ENCODE data around the gene DPY19L3.
A peak's percentile ranks its signal among the peaks of the same experiment; 100 is the strongest.

The DPY19L3 gene

GRCh38 chr19:32396046-32396652 lies 9.4 kb upstream of the DPY19L3 start:
- DNase-seq, result no peak

GRCh38 chr19:32397671-32398101 lies 7.9 kb upstream of the DPY19L3 start:
- no peak for DNase-seq

- no peak for DNase-seq
Observed at GRCh38 chr19:32401992-32402391, 3.6 kb upstream of the DPY19L3 start.

- no peak for DNase-seq
Observed at GRCh38 chr19:32403291-32403995, 2.1 kb upstream of the DPY19L3 start.

GRCh38 chr19:32404213-32404932 lies 1.2 kb upstream of the DPY19L3 start:
- no peak for DNase-seq

GRCh38 chr19:32404933-32405430 lies 588 bp upstream of the DPY19L3 start:
- DNase-seq, result peak in 1 of 2 experiments; percentile 53

- DNase-seq, result peak in 1 of 2 experiments; percentile 9
Observed at GRCh38 chr19:32406161-32407003, 812 bp downstream of the DPY19L3 start.

GRCh38 chr19:32407004-32407992 lies 1.7 kb downstream of the DPY19L3 start:
- no peak for DNase-seq

- no peak for DNase-seq
Observed at GRCh38 chr19:32415246-32415645, 9.7 kb downstream of the DPY19L3 start.

GRCh38 chr19:32415669-32416068 lies 10.1 kb downstream of the DPY19L3 start:
- DNase-seq, result no peak

- no peak for DNase-seq
Observed at GRCh38 chr19:32416749-32417456, 11.3 kb downstream of the DPY19L3 start.

- DNase-seq, result no peak
Observed at GRCh38 chr19:32418155-32418554, 12.6 kb downstream of the DPY19L3 start.

GRCh38 chr19:32421589-32422361 lies 16.2 kb downstream of the DPY19L3 start:
- DNase-seq, result no peak

- no peak for DNase-seq
Observed at GRCh38 chr19:32422435-32422834, 16.9 kb downstream of the DPY19L3 start.

GRCh38 chr19:32423944-32424343 lies 18.4 kb downstream of the DPY19L3 start:
- peak in 1 of 2 experiments; percentile 22 for DNase-seq

GRCh38 chr19:32427536-32427935 lies 22.0 kb downstream of the DPY19L3 start:
- DNase-seq, result peak; percentile 51 to 82

- no peak for DNase-seq
Observed at GRCh38 chr19:32436692-32437091, 31.1 kb downstream of the DPY19L3 start.

- DNase-seq, result no peak
Observed at GRCh38 chr19:32437096-32437495, 31.5 kb downstream of the DPY19L3 start.

GRCh38 chr19:32438751-32439150 lies 33.2 kb downstream of the DPY19L3 start:
- DNase-seq, result no peak

GRCh38 chr19:32442650-32443049 lies 37.1 kb downstream of the DPY19L3 start:
- no peak for DNase-seq

Measured in NCI-H524 (cell line).